ENCODE data around the gene TPP1.

TPP1 gene

GRCh38 chr11:6646918-6647679 is 27.9 kb upstream of the TPP1 start:
- DNase-seq (ENCODE audit: low spot score), result no peak

GRCh38 chr11:6646576-6646917 is 27.3 kb upstream of the TPP1 start:
- no peak for DNase-seq (ENCODE audit: low spot score)

- DNase-seq (ENCODE audit: low spot score), result no peak
These were observed 26.8 kb upstream of the TPP1 start for GRCh38 chr11:6646071-6646470.

- DNase-seq (ENCODE audit: low spot score), result no peak
These were observed 23.7 kb upstream of the TPP1 start for GRCh38 chr11:6642957-6643356.

- DNase-seq (ENCODE audit: low spot score), result no peak
These were observed 21.9 kb upstream of the TPP1 start for GRCh38 chr11:6640985-6641701.

GRCh38 chr11:6640036-6640984 is 21.1 kb upstream of the TPP1 start:
- DNase-seq (ENCODE audit: low spot score), result no peak

GRCh38 chr11:6638429-6638828 is 19.2 kb upstream of the TPP1 start:
- DNase-seq (ENCODE audit: low spot score), result no peak

- DNase-seq (ENCODE audit: low spot score), result no peak
These were observed 18.6 kb upstream of the TPP1 start for GRCh38 chr11:6637871-6638270.

GRCh38 chr11:6636480-6636879 is 17.3 kb upstream of the TPP1 start:
- no peak for DNase-seq (ENCODE audit: low spot score)

GRCh38 chr11:6635082-6635932 is 16.1 kb upstream of the TPP1 start:
- peak; percentile 53 for DNase-seq (ENCODE audit: low spot score)

- DNase-seq (ENCODE audit: low spot score), result no peak
These were observed 15.3 kb upstream of the TPP1 start for GRCh38 chr11:6634534-6634933.

GRCh38 chr11:6633422-6634408 is 14.5 kb upstream of the TPP1 start:
- no peak for DNase-seq (ENCODE audit: low spot score)

GRCh38 chr11:6632116-6633073 is 13.2 kb upstream of the TPP1 start:
- DNase-seq (ENCODE audit: low spot score), result no peak

- DNase-seq (ENCODE audit: low spot score), result no peak
These were observed 12.2 kb upstream of the TPP1 start for GRCh38 chr11:6631361-6631890.

- DNase-seq (ENCODE audit: low spot score), result no peak
These were observed 11.5 kb upstream of the TPP1 start for GRCh38 chr11:6630632-6631291.

- DNase-seq (ENCODE audit: low spot score), result no peak
These were observed 10.8 kb upstream of the TPP1 start for GRCh38 chr11:6629892-6630631.

- DNase-seq (ENCODE audit: low spot score), result no peak
These were observed 10.3 kb upstream of the TPP1 start for GRCh38 chr11:6629573-6629891.

GRCh38 chr11:6628526-6628925 is 9.3 kb upstream of the TPP1 start:
- DNase-seq (ENCODE audit: low spot score), result no peak
